ENCODE results near the gene ADAT2.

The ADAT2 gene

GRCh38 chr6:143414769-143415168, 35.7 kb downstream of the ADAT2 start:
- Histone ChIP-seq H2BK5ac (ENCODE audit: low read depth, low read length, poor library complexity) (no peak overlapping the region), H3K79me1 (ENCODE audit: low read length) (no peaks in the 10 kb centered on the region), H2AK5ac (ENCODE audit: low read length) (no peak overlapping the region), H3K79me2 (ENCODE audit: control insufficient read depth, insufficient read depth, low read length, poor library complexity) (no peaks in the 10 kb centered on the region), H2BK12ac (ENCODE audit: low read length) (no peak overlapping the region), H4K8ac (ENCODE audit: low read depth, low read length) (no peak overlapping the region), H2BK120ac (ENCODE audit: insufficient read depth, low read length, poor library complexity) (no peak overlapping the region), H2AFZ (ENCODE audit: insufficient read depth, low read length, poor library complexity) (no peak overlapping the region), H3K4me1 (ENCODE audit: control insufficient read depth in 1 of 2, insufficient read depth in 2 of 2, low read length in 2 of 2) (no peaks in the 10 kb centered on the region), H3K23ac (ENCODE audit: low read length) (no peak overlapping the region), H3K9me3 (ENCODE audit: insufficient read depth, low read depth, low read length) (no peaks in the 10 kb centered on the region), H3K4me3 (ENCODE audit: low read depth, low read length) (no peak overlapping the region), H3K14ac (ENCODE audit: low read length) (no peak overlapping the region), H3K18ac (ENCODE audit: low read length) (no peak overlapping the region), H4K91ac (ENCODE audit: low read depth, low read length) (no peak overlapping the region), H3K9ac (ENCODE audit: low read length) (no peak overlapping the region), H3K27me3 (ENCODE audit: insufficient read depth, low read length) (no peaks in the 10 kb centered on the region), H3K4me2 (ENCODE audit: low read length) (no peak overlapping the region), H3K36me3 (ENCODE audit: control insufficient read depth in 1 of 2, insufficient read depth in 2 of 2, low read length in 2 of 2) (no peaks in the 10 kb centered on the region), H3K27ac (ENCODE audit: low read depth, low read length) (no peak overlapping the region), H4K12ac (ENCODE audit: low read depth, low read length) (no peak overlapping the region), H3K4ac (ENCODE audit: low read depth, low read length) (no peak overlapping the region)
- WGBS (ENCODE audit: extremely low coverage, insufficient coverage, insufficient read length) = no CpG with 5 or more reads among the region's 3 CpGs
- DNase-seq = no peak

GRCh38 chr6:143410859-143411270, 39.6 kb downstream of the ADAT2 start:
- Histone ChIP-seq H4K12ac (ENCODE audit: low read depth, low read length) (no peak overlapping the region), H3K4ac (ENCODE audit: low read depth, low read length) (no peak overlapping the region), H3K14ac (ENCODE audit: low read length) (no peak overlapping the region), H2BK12ac (ENCODE audit: low read length) (no peak overlapping the region), H3K9ac (ENCODE audit: low read length) (no peak overlapping the region), H3K4me2 (ENCODE audit: low read length) (no peak overlapping the region), H2AFZ (ENCODE audit: insufficient read depth, low read length, poor library complexity) (no peak overlapping the region), H2AK5ac (ENCODE audit: low read length) (no peak overlapping the region), H3K36me3 (ENCODE audit: control insufficient read depth in 1 of 2, insufficient read depth in 2 of 2, low read length in 2 of 2) (no peaks in the 10 kb centered on the region), H4K8ac (ENCODE audit: low read depth, low read length) (no peak overlapping the region), H3K79me2 (ENCODE audit: control insufficient read depth, insufficient read depth, low read length, poor library complexity) (no peaks in the 10 kb centered on the region), H2BK5ac (ENCODE audit: low read depth, low read length, poor library complexity) (no peak overlapping the region), H3K23ac (ENCODE audit: low read length) (no peak overlapping the region), H3K27me3 (ENCODE audit: insufficient read depth, low read length) (no peaks in the 10 kb centered on the region), H3K18ac (ENCODE audit: low read length) (no peak overlapping the region), H3K9me3 (ENCODE audit: insufficient read depth, low read depth, low read length) (no peaks in the 10 kb centered on the region), H3K4me1 (ENCODE audit: control insufficient read depth in 1 of 2, insufficient read depth in 2 of 2, low read length in 2 of 2) (no peaks in the 10 kb centered on the region), H3K27ac (ENCODE audit: low read depth, low read length) (no peak overlapping the region), H4K91ac (ENCODE audit: low read depth, low read length) (no peak overlapping the region), H3K4me3 (ENCODE audit: low read depth, low read length) (no peak overlapping the region), H3K79me1 (ENCODE audit: low read length) (peaks cover 2% of the 10 kb centered on the region), H2BK120ac (ENCODE audit: insufficient read depth, low read length, poor library complexity) (no peak overlapping the region)
- DNase-seq = peak in 1 of 2 donors; percentile 33
- WGBS (ENCODE audit: extremely low coverage, insufficient coverage, insufficient read length) = no CpG with 5 or more reads among the region's 1 CpG

- Histone ChIP-seq H3K18ac (ENCODE audit: low read length) (no peak overlapping the region), H3K27me3 (ENCODE audit: insufficient read depth, low read length) (no peaks in the 10 kb centered on the region), H2AFZ (ENCODE audit: insufficient read depth, low read length, poor library complexity) (no peak overlapping the region), H3K4me1 (ENCODE audit: control insufficient read depth in 1 of 2, insufficient read depth in 2 of 2, low read length in 2 of 2) (no peaks in the 10 kb centered on the region), H3K79me1 (ENCODE audit: low read length) (peaks cover 2% of the 10 kb centered on the region), H3K36me3 (ENCODE audit: control insufficient read depth in 1 of 2, insufficient read depth in 2 of 2, low read length in 2 of 2) (no peaks in the 10 kb centered on the region), H3K9me3 (ENCODE audit: insufficient read depth, low read depth, low read length) (no peaks in the 10 kb centered on the region), H3K79me2 (ENCODE audit: control insufficient read depth, insufficient read depth, low read length, poor library complexity) (no peaks in the 10 kb centered on the region), H3K14ac (ENCODE audit: low read length) (no peak overlapping the region), H4K91ac (ENCODE audit: low read depth, low read length) (no peak overlapping the region), H2BK120ac (ENCODE audit: insufficient read depth, low read length, poor library complexity) (no peak overlapping the region), H3K9ac (ENCODE audit: low read length) (no peak overlapping the region), H2AK5ac (ENCODE audit: low read length) (no peak overlapping the region), H2BK5ac (ENCODE audit: low read depth, low read length, poor library complexity) (no peak overlapping the region), H3K23ac (ENCODE audit: low read length) (no peak overlapping the region), H3K4ac (ENCODE audit: low read depth, low read length) (no peak overlapping the region), H3K4me3 (ENCODE audit: low read depth, low read length) (no peak overlapping the region), H3K4me2 (ENCODE audit: low read length) (no peak overlapping the region), H2BK12ac (ENCODE audit: low read length) (no peak overlapping the region), H4K12ac (ENCODE audit: low read depth, low read length) (no peak overlapping the region), H4K8ac (ENCODE audit: low read depth, low read length) (no peak overlapping the region), H3K27ac (ENCODE audit: low read depth, low read length) (no peak overlapping the region)
- no peak for DNase-seq
Measured at GRCh38 chr6:143408787-143409162, 41.7 kb downstream of the ADAT2 start.

GRCh38 chr6:143408151-143408786, 42.2 kb downstream of the ADAT2 start:
- Histone ChIP-seq H2BK12ac (ENCODE audit: low read length) (no peak overlapping the region), H3K27me3 (ENCODE audit: insufficient read depth, low read length) (no peaks in the 10 kb centered on the region), H2BK120ac (ENCODE audit: insufficient read depth, low read length, poor library complexity) (no peak overlapping the region), H2AK5ac (ENCODE audit: low read length) (no peak overlapping the region), H4K91ac (ENCODE audit: low read depth, low read length) (no peak overlapping the region), H3K4ac (ENCODE audit: low read depth, low read length) (no peak overlapping the region), H3K9me3 (ENCODE audit: insufficient read depth, low read depth, low read length) (no peaks in the 10 kb centered on the region), H4K12ac (ENCODE audit: low read depth, low read length) (no peak overlapping the region), H2BK5ac (ENCODE audit: low read depth, low read length, poor library complexity) (no peak overlapping the region), H3K36me3 (ENCODE audit: control insufficient read depth in 1 of 2, insufficient read depth in 2 of 2, low read length in 2 of 2) (no peaks in the 10 kb centered on the region), H3K23ac (ENCODE audit: low read length) (no peak overlapping the region), H3K79me1 (ENCODE audit: low read length) (peaks cover 2% of the 10 kb centered on the region), H3K27ac (ENCODE audit: low read depth, low read length) (no peak overlapping the region), H3K4me3 (ENCODE audit: low read depth, low read length) (no peak overlapping the region), H3K4me2 (ENCODE audit: low read length) (no peak overlapping the region), H4K8ac (ENCODE audit: low read depth, low read length) (no peak overlapping the region), H3K79me2 (ENCODE audit: control insufficient read depth, insufficient read depth, low read length, poor library complexity) (no peaks in the 10 kb centered on the region), H3K4me1 (ENCODE audit: control insufficient read depth in 1 of 2, insufficient read depth in 2 of 2, low read length in 2 of 2) (no peaks in the 10 kb centered on the region), H3K9ac (ENCODE audit: low read length) (no peak overlapping the region), H3K14ac (ENCODE audit: low read length) (no peak overlapping the region), H3K18ac (ENCODE audit: low read length) (no peak overlapping the region), H2AFZ (ENCODE audit: insufficient read depth, low read length, poor library complexity) (no peak overlapping the region)
- peak in 1 of 2 donors; percentile 49 for DNase-seq

Measured in trophoblast cell (in vitro differentiated cells and primary cell).